Type B pancreatic cell (in vitro differentiated cells): ENCODE measurements around the gene ZPLD1. TPM values are rescaled to one million over a fixed set of nuclear protein-coding genes. Genes with fewer than 3 reads are reported as not detected.

Experiments
- DNase-seq: peaks from one replicate; pipeline ENCODE4 v3.0.0; 2021; ENCODE audit warnings: mixed read lengths; ENCODE audit not compliant: unreplicated experiment; ENCODE audit errors: extremely low spot score
- H3K27ac Mint-ChIP-seq: 2 replicates; pipeline ENCODE4 v1.8.0; 2021; ENCODE audit warnings: mild to moderate bottlenecking, mixed read lengths
- H3K27me3 Mint-ChIP-seq: 2 replicates; pipeline ENCODE4 v1.8.0; 2021; ENCODE audit warnings: mixed read lengths
- H3K36me3 Mint-ChIP-seq: 2 replicates; pipeline ENCODE4 v1.8.0; 2021; ENCODE audit warnings: mixed read lengths
- H3K4me1 Mint-ChIP-seq: one replicate; pipeline ENCODE4 v1.8.0; 2021; ENCODE audit warnings: mixed read lengths; ENCODE audit not compliant: unreplicated experiment
- H3K4me3 Mint-ChIP-seq: 2 replicates; pipeline ENCODE4 v1.8.0; 2021; ENCODE audit warnings: mild to moderate bottlenecking, mixed read lengths
- H3K9me3 Mint-ChIP-seq: 2 replicates; pipeline ENCODE4 v1.8.0; 2021; ENCODE audit warnings: mixed read lengths
- CTCF ChIP-seq: fragments of 200-600 bp; sonication (generic); conservative IDR thresholded peaks from 2 replicates; pipeline ENCODE4 v1.5.0; 2021; ENCODE audit warnings: antibody characterized with exemption, mild to moderate bottlenecking
- total RNA-seq: library from RNA; stranded (reverse); gene quantifications from 2 replicates; pipeline ENCODE4 v1.2.1, GENCODE V29; 2021; ENCODE audit warnings: low replicate concordance

Gene ZPLD1
- total RNA-seq, 1 donor from 2014 or later = 1.5 TPM

- Mint-ChIP-seq H3K4me3 (no peak overlapping the region), H3K27ac (no peak overlapping the region), H3K36me3 (no peaks in the 10 kb centered on the region), H3K27me3 (no peaks in the 10 kb centered on the region), H3K9me3 (peaks cover 5% of the 10 kb centered on the region), H3K4me1 (no peaks in the 10 kb centered on the region)
- no peak for DNase-seq
- TF ChIP-seq CTCF = no peak
These were observed 38.8 kb downstream of the ZPLD1 start for GRCh38 chr3:102473648-102474047.

DNA sequence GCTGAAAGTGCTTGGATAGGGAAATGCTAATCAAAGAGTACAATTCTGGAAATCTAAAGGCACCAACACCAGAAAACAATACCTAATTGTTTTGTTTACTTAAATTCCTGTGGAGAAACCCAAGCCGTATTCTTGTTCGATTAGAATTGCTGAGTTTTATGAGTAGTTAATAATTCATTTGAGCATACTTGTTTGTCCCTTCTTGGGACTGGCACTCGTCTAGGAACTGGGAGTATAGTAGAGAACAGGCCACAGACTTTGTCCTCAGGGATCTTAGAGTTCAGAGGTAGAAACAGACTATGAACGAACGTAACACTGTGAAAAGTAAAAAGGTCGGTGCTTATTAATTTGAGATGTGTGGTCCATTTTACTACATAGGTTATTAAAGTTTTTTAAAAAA, 39.4 kb downstream of the ZPLD1 start:
- peaks cover 5% of the 10 kb centered on the region for H3K9me3 Mint-ChIP-seq
- no peaks in the 10 kb centered on the region for H3K27me3 Mint-ChIP-seq
- no peaks in the 10 kb centered on the region for H3K36me3 Mint-ChIP-seq
- TF ChIP-seq CTCF = no peak
- H3K27ac Mint-ChIP-seq = no peak overlapping the region
- no peaks in the 10 kb centered on the region for H3K4me1 Mint-ChIP-seq
- no peak for DNase-seq
- H3K4me3 Mint-ChIP-seq = no peak overlapping the region

- TF ChIP-seq CTCF = no peak
- H3K4me1 Mint-ChIP-seq = peaks cover 6% of the 10 kb centered on the region
- DNase-seq = no peak
- no peak overlapping the region for H3K4me3 Mint-ChIP-seq
- H3K36me3 Mint-ChIP-seq = no peaks in the 10 kb centered on the region
- peaks cover 2% of the 10 kb centered on the region for H3K9me3 Mint-ChIP-seq
- H3K27me3 Mint-ChIP-seq = no peaks in the 10 kb centered on the region
- H3K27ac Mint-ChIP-seq = no peak overlapping the region
These were observed 41.4 kb downstream of the ZPLD1 start for GRCh38 chr3:102476198-102476597.

DNA sequence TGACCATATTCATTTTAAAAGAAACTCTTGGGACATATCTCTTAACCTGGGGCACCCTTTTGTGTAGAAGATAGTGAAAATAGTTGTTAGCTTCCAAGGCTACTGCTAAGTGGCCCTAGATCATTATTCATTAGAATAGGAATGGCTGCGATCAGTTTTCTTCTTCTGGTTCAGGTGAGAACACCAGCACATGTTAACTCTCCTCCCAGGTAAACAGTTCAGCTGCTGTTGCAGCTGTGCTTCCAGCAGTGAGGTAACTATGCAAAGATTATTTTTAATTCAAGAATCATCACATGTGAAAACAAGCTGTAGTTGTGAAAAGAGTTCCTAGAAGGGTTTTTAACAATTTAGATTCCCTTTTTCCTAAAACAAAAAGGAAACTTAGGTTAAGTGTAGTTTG, 43.3 kb downstream of the ZPLD1 start:
- Mint-ChIP-seq H3K27me3 (no peaks in the 10 kb centered on the region), H3K36me3 (no peaks in the 10 kb centered on the region), H3K4me1 (peaks cover 6% of the 10 kb centered on the region), H3K4me3 (no peak overlapping the region), H3K27ac (no peak overlapping the region), H3K9me3 (no peaks in the 10 kb centered on the region)
- DNase-seq = no peak
- TF ChIP-seq CTCF = no peak

GRCh38 chr3:102480139-102480538, 45.3 kb downstream of the ZPLD1 start:
- TF ChIP-seq CTCF = no peak
- Mint-ChIP-seq H3K27me3 (no peaks in the 10 kb centered on the region), H3K4me1 (peaks cover 6% of the 10 kb centered on the region), H3K27ac (no peak overlapping the region), H3K4me3 (no peak overlapping the region), H3K9me3 (no peaks in the 10 kb centered on the region), H3K36me3 (no peaks in the 10 kb centered on the region)
- DNase-seq = no peak

- TF ChIP-seq CTCF = no peak
- Mint-ChIP-seq H3K4me3 (peak overlapping the region; percentile 23), H3K36me3 (no peaks in the 10 kb centered on the region), H3K27ac (no peak overlapping the region), H3K9me3 (no peaks in the 10 kb centered on the region), H3K27me3 (no peaks in the 10 kb centered on the region), H3K4me1 (peaks cover 6% of the 10 kb centered on the region)
- DNase-seq = no peak
These were observed 46.2 kb downstream of the ZPLD1 start for GRCh38 chr3:102481050-102481449.
